HG03457 (cell line): ENCODE measurements around the gene ZNF624.

Source experiments
- ATAC-seq: cut with Tn5 transposase; IDR thresholded peaks from one replicate; pipeline ENCODE4 v1.9.1; 2021; ENCODE audit warnings: moderate number of reproducible peaks; ENCODE audit not compliant: unreplicated experiment

ZNF624 gene

DNA sequence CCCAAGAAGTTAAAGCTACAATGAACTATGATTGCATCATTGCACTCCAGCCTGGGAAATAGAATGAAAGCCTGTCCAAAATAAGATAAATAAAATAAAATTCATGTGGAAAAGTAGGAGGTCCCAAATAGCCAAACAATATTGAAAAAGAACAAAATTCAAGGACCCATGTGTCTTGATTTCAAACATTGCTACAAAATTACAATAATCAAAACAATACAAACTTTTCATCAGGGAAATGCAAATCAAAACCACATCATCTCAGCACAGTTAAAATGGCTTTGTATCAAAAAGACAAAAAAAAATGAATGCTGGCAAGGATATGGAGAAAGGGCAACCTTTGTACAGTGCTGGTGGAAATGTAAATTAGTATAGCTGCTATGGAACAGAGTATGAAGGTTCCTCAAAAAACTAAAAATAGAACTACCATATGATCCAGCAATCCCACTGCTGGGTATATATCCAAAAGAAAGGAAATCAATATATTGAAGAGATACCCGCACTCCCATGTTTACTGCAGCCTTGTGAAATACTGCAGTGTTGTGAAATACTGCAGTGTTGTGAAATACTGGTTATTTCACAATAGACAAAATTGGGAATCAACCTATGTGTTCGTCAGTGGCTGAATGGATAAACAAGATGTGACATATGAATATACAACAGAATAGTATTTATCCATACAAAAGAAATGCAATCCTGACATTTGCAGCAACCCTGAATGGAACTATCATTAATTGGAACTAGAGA, 60.1 kb downstream of the ZNF624 start:
- no peak for ATAC-seq

DNA sequence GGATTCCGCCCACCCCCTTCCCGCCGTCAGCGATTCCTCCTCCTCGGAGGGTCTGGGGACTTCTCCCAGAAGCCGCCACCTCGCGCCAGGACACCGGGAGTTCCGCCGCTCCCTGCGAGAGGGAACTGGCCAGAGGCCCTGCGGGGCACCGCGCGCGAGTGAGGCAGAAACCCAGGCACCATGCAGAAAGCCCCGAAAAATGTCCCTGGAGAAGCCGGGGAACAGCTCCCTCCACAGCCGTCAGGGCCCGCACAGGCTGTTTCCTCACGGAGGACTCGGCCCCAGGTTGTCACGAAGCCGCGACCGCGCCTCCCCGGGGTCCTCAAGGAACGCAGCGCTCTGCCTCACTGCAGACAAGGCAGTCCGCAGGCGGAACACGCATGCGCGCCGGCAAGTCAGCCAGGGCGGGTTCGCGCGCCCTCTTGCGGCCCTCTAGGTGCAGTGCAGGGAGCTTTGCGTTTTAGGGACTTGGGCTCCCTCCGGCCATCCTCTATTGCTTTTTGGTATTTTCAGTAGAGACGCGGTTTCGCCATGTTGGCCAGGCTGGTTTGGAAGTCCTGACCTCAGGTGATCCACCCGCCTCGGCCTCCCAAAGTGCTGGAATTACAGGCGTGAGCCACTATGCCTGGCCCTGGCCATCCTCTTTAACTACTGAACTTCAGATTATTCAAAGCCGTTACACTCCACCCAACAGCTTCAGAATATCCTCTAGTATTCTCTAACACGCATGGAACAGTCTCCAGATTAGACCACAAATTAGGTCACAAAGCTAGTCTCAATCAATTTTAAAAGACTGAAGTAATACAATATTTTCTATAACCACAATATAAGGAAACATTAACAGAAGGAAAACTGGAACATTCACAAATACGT, 64.3 kb downstream of the ZNF624 start:
- peak; percentile 65 for ATAC-seq

DNA sequence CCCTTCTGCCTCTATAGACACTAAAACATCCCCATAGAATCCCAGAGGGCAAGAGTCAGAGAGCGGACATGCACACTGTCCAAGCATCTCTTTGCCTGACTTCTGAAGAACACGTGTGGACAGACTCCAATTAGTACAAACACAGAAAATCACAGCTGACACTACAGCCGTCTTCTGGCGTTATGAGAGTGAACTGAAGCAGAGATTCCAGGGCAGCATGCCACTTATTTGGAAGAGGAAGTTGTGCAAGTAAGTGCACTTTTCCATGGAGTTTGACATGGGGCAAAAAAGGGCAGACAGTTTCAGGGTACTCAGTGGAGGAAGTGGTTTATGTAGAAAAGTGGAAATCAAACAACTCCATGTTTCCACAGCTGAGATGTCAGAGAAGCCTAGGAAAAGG, 67.9 kb downstream of the ZNF624 start:
- ATAC-seq: no peak

DNA sequence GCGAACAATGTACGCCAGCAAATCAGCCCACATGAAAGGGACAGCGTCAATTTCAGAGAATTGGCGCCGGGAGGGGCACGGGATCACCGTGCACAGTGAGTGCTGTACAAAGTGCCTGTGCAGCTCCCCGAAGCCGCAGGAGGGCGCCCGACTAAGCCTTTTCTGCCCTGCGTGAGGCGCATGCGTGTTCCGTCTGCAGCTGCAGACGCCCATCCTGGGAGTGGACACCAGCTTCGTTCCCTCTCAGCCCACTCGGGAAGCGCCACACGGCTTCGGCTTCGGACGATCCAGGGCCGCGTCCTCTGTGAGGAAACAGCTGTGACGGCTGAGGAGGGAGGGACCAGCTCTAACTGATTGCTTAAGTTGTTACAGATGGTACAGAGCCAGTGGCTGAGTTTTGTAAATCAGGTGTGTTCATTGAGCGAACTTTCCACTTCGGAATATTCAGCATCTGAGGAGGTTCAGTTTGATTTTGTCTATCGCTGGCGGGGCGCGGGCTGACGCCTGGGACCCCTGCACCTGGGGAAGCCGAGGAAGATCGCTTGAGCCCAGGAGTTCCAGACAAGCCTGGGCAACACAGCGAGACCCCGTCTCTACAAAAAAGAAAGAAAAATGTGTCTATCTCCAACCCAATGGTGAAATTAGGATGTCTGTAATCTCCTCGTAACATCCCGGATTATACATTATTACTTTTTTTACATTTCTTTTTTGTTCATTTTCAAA, 69.2 kb downstream of the ZNF624 start:
- no peak for ATAC-seq

DNA sequence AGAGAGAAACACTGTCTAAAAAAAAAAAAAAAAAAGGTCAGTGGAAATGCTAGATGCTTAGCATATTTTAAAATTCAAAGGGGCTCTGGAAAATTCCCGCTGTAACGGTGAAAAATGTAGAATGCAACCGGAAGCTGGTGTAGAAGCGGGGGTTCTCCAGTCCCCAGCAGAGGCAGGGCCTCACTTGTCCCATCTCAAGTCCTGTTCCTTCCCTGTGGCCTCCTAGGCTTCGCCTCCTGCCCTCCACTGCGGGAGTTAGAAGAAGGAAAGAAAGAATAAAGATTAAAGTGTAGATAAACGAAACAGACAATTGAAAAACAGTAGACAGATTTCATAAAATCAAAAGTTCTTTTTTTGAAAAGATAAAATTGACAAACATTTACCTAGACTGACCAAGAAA, 69.9 kb downstream of the ZNF624 start:
- ATAC-seq: no peak

DNA sequence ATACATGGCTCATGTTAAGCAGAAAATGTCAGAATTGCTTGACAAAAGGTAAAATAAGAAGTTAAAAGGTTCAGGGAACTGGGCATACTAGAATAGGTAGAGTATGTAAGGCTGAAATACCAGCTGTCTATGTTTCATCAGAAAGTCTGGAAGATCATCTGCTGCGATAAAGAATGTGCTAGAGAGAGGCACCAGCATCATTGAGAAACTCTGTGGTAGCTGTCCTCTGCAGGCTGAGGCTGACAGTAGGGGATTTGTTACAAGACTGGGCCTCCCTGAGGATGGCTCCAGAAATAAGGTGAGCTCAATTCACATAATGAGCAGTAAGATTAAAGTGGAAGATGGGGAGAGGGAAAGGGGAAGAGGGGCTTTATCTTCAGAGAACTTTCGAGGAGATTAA, 80.2 kb downstream of the ZNF624 start:
- no peak for ATAC-seq
